CD14-positive monocyte (primary cell): Measurements from ENCODE around the gene VCL. TPM values are rescaled to one million over a fixed set of nuclear protein-coding genes. Genes with fewer than 3 reads are reported as not detected.
A peak's percentile ranks its signal among the peaks of the same experiment; 100 is the strongest.

Experiments used
- DNase-seq, 3 donors: peaks; one replicate each; pipeline ENCODE4 v3.0.0-alpha.2; 2011 to 2022
- H2AFZ ChIP-seq: 2 replicates; pipeline ENCODE4 v1.6.0; 2012; ENCODE audit warnings: mild to moderate bottlenecking, low read depth, low read length, inconsistent platforms; ENCODE audit not compliant: insufficient read depth, poor library complexity, severe bottlenecking
- H3K27ac ChIP-seq, 2 donors: 1 replicate in 1 of 2; 2 replicates in 1 of 2; pipeline ENCODE4 v1.5.1; 2012 to 2013; ENCODE audit warnings: low read length in 2 of 2, control low read depth in 1 of 2, inconsistent platforms in 1 of 2, low read depth in 1 of 2, mild to moderate bottlenecking in 1 of 2
- H3K27me3 ChIP-seq, 2 donors: one replicate each; pipeline versions ENCODE4 v1.6.0 to v1.6.1; 2011 to 2013; ENCODE audit warnings: low read length in 2 of 2; ENCODE audit not compliant: control insufficient read depth in 2 of 2, insufficient read depth in 2 of 2
- H3K36me3 ChIP-seq, 2 donors: replicated peaks in 1 of 2; 1 replicate in 1 of 2; 2 replicates in 1 of 2; pipeline versions ENCODE4 v1.5.1 to v1.6.1; 2012 to 2013; ENCODE audit warnings: low read length in 2 of 2, control low read depth in 1 of 2, inconsistent platforms in 1 of 2, mild to moderate bottlenecking in 1 of 2; ENCODE audit not compliant: insufficient read depth in 2 of 2, control insufficient read depth in 1 of 2
- H3K4me1 ChIP-seq, 2 donors: 1 replicate in 1 of 2; 2 replicates in 1 of 2; pipeline versions ENCODE4 v1.5.1 to v1.6.1; 2012 to 2013; ENCODE audit warnings: low read length in 2 of 2, control low read depth in 1 of 2, inconsistent platforms in 1 of 2, mild to moderate bottlenecking in 1 of 2, moderate library complexity in 1 of 2; ENCODE audit not compliant: insufficient read depth in 2 of 2, control insufficient read depth in 1 of 2
- H3K4me2 ChIP-seq: replicated peaks from 2 replicates; pipeline ENCODE3; 2012; ENCODE audit warnings: low read length, moderate library complexity, mild to moderate bottlenecking; ENCODE audit not compliant: poor library complexity, severe bottlenecking; ENCODE audit errors: extremely low read depth
- H3K4me3 ChIP-seq, 3 experiments: fragments of 200-600 bp in 1 of 3; sonication (generic) in 1 of 3; replicated peaks in 1 of 3; 1 replicate in 2 of 3; 2 replicates in 1 of 3; pipeline ENCODE4 v1.5.1; 2011 to 2013; ENCODE audit warnings: low read length in 3 of 3, mild to moderate bottlenecking in 3 of 3, control low read depth in 2 of 3, low read depth in 2 of 3, inconsistent platforms in 1 of 3, moderate library complexity in 1 of 3
- H3K79me2 ChIP-seq: 2 replicates; pipeline ENCODE4 v1.6.0; 2012; ENCODE audit warnings: mild to moderate bottlenecking, control low read depth, inconsistent platforms, low read length, moderate library complexity; ENCODE audit not compliant: insufficient read depth
- H3K9ac ChIP-seq: 2 replicates; pipeline ENCODE4 v1.6.0; 2017; ENCODE audit warnings: low read length, mild to moderate bottlenecking; ENCODE audit not compliant: insufficient read depth, poor library complexity, severe bottlenecking
- H3K9me3 ChIP-seq, 2 donors: replicated peaks in 1 of 2; 1 replicate in 1 of 2; 2 replicates in 1 of 2; pipeline versions ENCODE4 v1.5.1 to v1.6.1; 2012 to 2013; ENCODE audit warnings: low read length in 2 of 2, control low read depth in 1 of 2; ENCODE audit not compliant: control insufficient read depth in 1 of 2, insufficient read depth in 1 of 2
- H4K20me1 ChIP-seq: 2 replicates; pipeline ENCODE4 v1.6.0; 2012; ENCODE audit warnings: mild to moderate bottlenecking, low read length, control low read depth, moderate library complexity; ENCODE audit not compliant: insufficient read depth
- H3K27ac Mint-ChIP-seq, 7 donors: one replicate each; pipeline ENCODE4 v1.8.0; 2020; ENCODE audit warnings: mild to moderate bottlenecking in 7 of 7, mixed read lengths in 7 of 7, moderate library complexity in 6 of 7, inconsistent platforms in 2 of 7
- H3K27me3 Mint-ChIP-seq, 3 donors: one replicate each; pipeline ENCODE4 v1.8.0; 2021 to 2022; ENCODE audit warnings: low read depth in 3 of 3, mild to moderate bottlenecking in 3 of 3, mixed read lengths in 3 of 3, moderate library complexity in 3 of 3, inconsistent platforms in 1 of 3
- H3K36me3 Mint-ChIP-seq, 2 donors: one replicate each; pipeline ENCODE4 v1.8.0; 2020; ENCODE audit warnings: mixed read lengths in 2 of 2, inconsistent platforms in 1 of 2, mild to moderate bottlenecking in 1 of 2
- H3K4me1 Mint-ChIP-seq: one replicate; pipeline ENCODE4 v1.8.0; 2020; ENCODE audit warnings: mild to moderate bottlenecking, mixed read lengths
- H3K4me3 Mint-ChIP-seq, 2 donors: one replicate each; pipeline ENCODE4 v1.8.0; 2020; ENCODE audit warnings: mild to moderate bottlenecking in 2 of 2, mixed read lengths in 2 of 2, moderate library complexity in 1 of 2
- H3K9me3 Mint-ChIP-seq, 7 donors: one replicate each; pipeline ENCODE4 v1.8.0; 2020 to 2022; ENCODE audit warnings: mixed read lengths in 7 of 7, mild to moderate bottlenecking in 6 of 7, moderate library complexity in 6 of 7, inconsistent platforms in 2 of 7
- CTCF ChIP-seq: fragments of 200-600 bp; IDR thresholded peaks from one replicate; pipeline ENCODE4 v1.8.0; 2022; ENCODE audit warnings: antibody characterized with exemption, mild to moderate bottlenecking
- WGBS: methylation state at CpG from one replicate; pipeline ENCODE4 v1.1.5; 2013; ENCODE audit warnings: missing lambda C conversion rate; ENCODE audit not compliant: insufficient coverage; 5-methylcytosine and 5-hydroxymethylcytosine counted together
- intact Hi-C, 2 donors: fragments of 100-400 bp; cut with micrococcal nuclease; formaldehyde crosslinking; loops; one replicate each; pipeline versions ENCODE4 v1.15.0 to v1.15.1; 2023
- polyA plus RNA-seq, 3 donors: library from polyadenylated mRNA; depleted of rRNA in 1 of 3; unstranded in 2 of 3; stranded (reverse) in 1 of 3; fragments of 300-500 nt in 2 of 3; fragments of >200 nt in 1 of 3; fragmentation: Illumina TruSeq in 2 of 3; gene quantifications; 1 replicate in 2 of 3; 2 replicates in 1 of 3; pipeline ENCODE4 v1.2.3, GENCODE V29; 2012 to 2021

Gene VCL
- polyA plus RNA-seq, 3 donors: 39.1 to 68.4 (median 52.8) TPM

- Histone ChIP-seq H4K20me1 (no peaks in the 10 kb centered on the region), H3K4me3 (no peak overlapping the region), H3K79me2 (no peaks in the 10 kb centered on the region), H2AFZ (no peak overlapping the region), H3K4me1 (peaks cover 12 to 20% of the 10 kb centered on the region in 2 donors), H3K36me3 (no peaks in the 10 kb centered on the region), H3K4me2 (no peak overlapping the region), H3K9ac (no peak overlapping the region), H3K27me3 (no peaks in the 10 kb centered on the region), H3K27ac (no peak overlapping the region), H3K9me3 (no peaks in the 10 kb centered on the region)
- H3K4me1 Mint-ChIP-seq: peaks cover 17% of the 10 kb centered on the region
- peaks cover 2 to 3% (median 3%) of the 10 kb centered on the region in 3 donors for H3K27me3 Mint-ChIP-seq
- no peak overlapping the region for H3K4me3 Mint-ChIP-seq
- no peak for DNase-seq
- 100% methylated on average over 6 of the region's 13 CpGs for whole genome bisulfite sequencing
- peaks cover 2 to 4% (median 3%) of the 10 kb centered on the region in 7 donors for H3K9me3 Mint-ChIP-seq
- no peak for TF ChIP-seq CTCF
- peak overlapping the region in 1 of 7 donors; percentile 24 for H3K27ac Mint-ChIP-seq
- peaks cover 0 to 3% of the 10 kb centered on the region in 2 donors for H3K36me3 Mint-ChIP-seq
- intact Hi-C loops: no loop called here
Observed at GRCh38 chr10:73950155-73950948, 47.6 kb upstream of the VCL start.

- Mint-ChIP-seq H3K36me3 (no peaks in the 10 kb centered on the region), H3K4me3 (no peak overlapping the region), H3K27ac (peak overlapping the region in 3 of 7 donors; percentile 53 to 69 (median 62)), H3K27me3 (peaks cover 0 to 2% (median 0%) of the 10 kb centered on the region in 3 donors), H3K9me3 (no peaks in the 10 kb centered on the region), H3K4me1 (peaks cover 45% of the 10 kb centered on the region)
- Histone ChIP-seq H3K27me3 (no peaks in the 10 kb centered on the region), H3K4me1 (peaks cover 41 to 51% of the 10 kb centered on the region in 2 donors), H3K9me3 (no peaks in the 10 kb centered on the region), H4K20me1 (no peaks in the 10 kb centered on the region), H2AFZ (no peak overlapping the region), H3K79me2 (no peaks in the 10 kb centered on the region), H3K27ac (no peak overlapping the region), H3K9ac (no peak overlapping the region), H3K4me2 (no peak overlapping the region), H3K4me3 (no peak overlapping the region), H3K36me3 (no peaks in the 10 kb centered on the region)
- no peak for TF ChIP-seq CTCF
- peak; percentile 33 to 44 (median 44) for DNase-seq
- intact Hi-C loops: no loop called here
- WGBS: no CpG with 5 or more reads among the region's 1 CpG
Observed at GRCh38 chr10:73953665-73954064, 44.3 kb upstream of the VCL start.
